ENCODE measurements around the gene TRMT13. TPM values are rescaled to one million over a fixed set of nuclear protein-coding genes. Genes with fewer than 3 reads are reported as not detected.

TRMT13 gene
- total RNA-seq: 9.4 and 20.2 TPM in 2 replicates

GRCh38 chr1:100132566-100133477 lies at the start of gene TRMT13, which contains the start of gene SASS6:
Gene TRMT13 (plus strand): TSS chr1:100133163. CDS start chr1:100133169, 6 bp downstream.
Gene SASS6 (minus strand): TSS chr1:100132930. CDS start chr1:100132814, 116 bp downstream.
- DNase-seq (ENCODE audit: low read depth): peak; percentile 97

- no peak for DNase-seq (ENCODE audit: low read depth)
Observed at GRCh38 chr1:100087396-100087795, 45.6 kb upstream of the TRMT13 start.

GRCh38 chr1:100089082-100089481 lies 43.9 kb upstream of the TRMT13 start:
- DNase-seq (ENCODE audit: low read depth): no peak

DNA sequence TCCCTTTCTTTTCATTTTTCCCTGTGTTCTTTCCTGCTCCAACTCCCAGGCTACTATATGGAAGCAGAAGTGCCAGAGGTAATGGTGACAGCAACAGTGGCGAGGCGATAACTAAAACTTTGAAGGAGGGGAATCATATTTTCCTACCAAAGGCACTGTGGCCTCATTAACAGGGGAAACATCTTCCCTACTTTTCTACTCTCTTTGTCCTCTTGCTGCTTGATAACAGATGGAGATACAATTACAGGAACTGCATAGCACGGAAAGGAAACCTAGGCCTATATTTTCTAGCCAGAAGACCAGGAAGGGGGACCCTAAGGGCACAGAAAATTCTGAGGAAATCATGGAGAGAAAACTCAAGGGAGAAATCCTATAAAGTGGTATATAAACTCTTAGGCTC lies 42.5 kb upstream of the TRMT13 start:
- no peak for DNase-seq (ENCODE audit: low read depth)

GRCh38 chr1:100100202-100100601 lies 32.8 kb upstream of the TRMT13 start:
- no peak for DNase-seq (ENCODE audit: low read depth)

GRCh38 chr1:100101564-100101963 lies 31.4 kb upstream of the TRMT13 start:
- DNase-seq (ENCODE audit: low read depth): no peak

DNA sequence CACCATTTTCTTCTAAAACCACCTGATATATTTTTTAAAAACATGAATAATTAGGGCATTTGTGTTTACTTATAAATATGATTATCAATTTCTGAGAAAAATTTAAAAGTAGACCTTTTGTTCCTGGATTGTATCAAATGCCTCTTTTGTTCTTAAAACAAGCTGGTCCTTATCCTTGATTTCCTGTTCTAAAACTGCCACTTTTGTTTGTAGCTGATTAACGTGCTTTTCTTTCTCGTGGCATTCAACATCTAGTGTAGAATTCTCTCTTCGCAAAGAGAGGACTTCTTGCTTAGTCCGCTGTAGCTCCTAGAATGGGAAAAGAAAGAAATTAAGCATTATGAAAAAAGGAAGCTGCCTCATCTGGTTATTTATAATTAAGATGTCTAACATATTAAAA lies 25.3 kb upstream of the TRMT13 start:
- DNase-seq (ENCODE audit: low read depth): no peak

- DNase-seq (ENCODE audit: low read depth): no peak
Observed at GRCh38 chr1:100109554-100110066, 23.4 kb upstream of the TRMT13 start.

DNA sequence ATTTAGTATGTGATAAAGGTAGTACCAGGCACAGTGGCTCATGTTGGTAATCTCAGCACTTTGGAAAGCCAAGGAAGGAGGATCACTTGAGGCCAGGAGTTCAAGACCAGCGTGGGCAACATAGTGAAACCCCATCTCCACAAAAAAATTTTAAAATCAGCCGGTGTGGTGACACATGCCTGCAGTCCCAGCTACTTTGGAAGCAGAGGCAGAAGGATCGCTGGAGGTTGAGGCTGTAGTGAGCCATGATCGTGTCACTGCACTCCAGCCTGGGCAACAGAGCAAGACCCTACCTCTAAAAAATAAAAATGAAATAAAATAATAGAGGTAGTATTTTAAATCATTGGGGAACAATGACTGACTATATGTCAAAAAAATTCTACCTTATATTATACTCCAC lies 17.4 kb upstream of the TRMT13 start:
- DNase-seq (ENCODE audit: low read depth): no peak

GRCh38 chr1:100122177-100122576 lies 10.8 kb upstream of the TRMT13 start:
- DNase-seq (ENCODE audit: low read depth): no peak

DNA sequence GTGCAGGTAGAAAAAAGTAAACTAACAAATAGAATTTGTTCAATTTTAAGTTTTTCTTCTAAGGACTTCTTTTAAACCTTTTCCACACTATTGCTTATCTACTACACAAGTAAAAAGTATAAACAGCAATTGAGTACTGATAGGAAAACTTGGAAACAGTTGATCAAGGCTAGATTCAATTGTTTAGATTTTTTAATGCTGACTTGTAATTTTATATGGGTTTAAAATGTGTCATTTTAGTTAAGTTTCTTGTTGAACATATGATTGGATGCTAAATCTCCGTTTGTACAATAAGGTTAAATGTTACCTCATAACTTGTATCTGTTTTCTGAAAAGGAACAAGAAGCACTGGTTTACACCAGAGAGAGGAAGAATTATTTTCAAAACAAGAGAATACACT lies 5.7 kb upstream of the TRMT13 start:
- DNase-seq (ENCODE audit: low read depth): no peak

DNA sequence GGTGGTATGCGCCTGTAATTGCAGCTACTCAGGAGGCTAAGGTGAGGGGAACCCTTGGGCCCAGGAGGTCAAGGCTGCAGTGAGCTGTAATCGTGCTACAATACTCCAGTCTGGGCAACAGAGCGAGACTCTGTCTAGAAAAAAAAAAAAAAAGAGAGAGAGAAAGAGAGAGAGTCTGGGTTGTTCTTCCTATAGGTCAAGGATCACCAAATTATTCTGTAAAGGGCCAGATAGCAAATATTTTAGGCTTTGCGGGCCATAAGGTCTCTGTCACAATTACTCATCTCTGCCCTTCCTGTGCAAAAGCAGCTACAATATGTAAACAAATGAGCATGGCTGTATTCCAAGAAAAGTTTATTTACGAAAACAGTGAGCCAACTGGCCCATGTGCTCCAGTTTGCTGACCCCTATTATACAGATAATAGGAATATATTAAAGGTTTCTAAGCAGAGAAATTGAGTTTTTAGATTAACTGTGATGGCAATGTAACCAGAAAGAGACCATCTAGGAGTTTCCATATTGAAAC lies 2.3 kb upstream of the TRMT13 start:
- no peak for DNase-seq (ENCODE audit: low read depth)

- no peak for DNase-seq (ENCODE audit: low read depth)
Observed at GRCh38 chr1:100131623-100132022, 1.3 kb upstream of the TRMT13 start.

- DNase-seq (ENCODE audit: low read depth): no peak
Observed at GRCh38 chr1:100134872-100135271, 1.9 kb downstream of the TRMT13 start.

DNA sequence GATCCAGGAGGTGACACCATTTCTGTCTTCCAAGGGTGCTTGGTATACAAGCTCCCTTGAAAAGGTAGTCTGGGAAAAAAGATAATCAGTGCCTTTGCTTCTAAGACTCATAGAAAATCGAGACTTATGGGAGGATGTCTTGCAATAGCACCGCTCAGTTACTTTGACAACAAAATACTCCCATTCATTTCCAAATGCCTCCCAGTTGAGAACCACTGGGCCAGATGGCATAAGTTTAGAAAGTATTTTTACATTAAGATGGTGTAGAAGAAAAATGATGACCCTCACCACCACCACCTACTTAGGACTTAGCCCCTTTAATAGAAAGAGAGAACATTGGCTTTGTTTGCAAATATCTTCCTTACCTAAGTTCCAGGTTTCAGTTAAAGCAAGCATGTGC lies 4.6 kb downstream of the TRMT13 start:
- DNase-seq (ENCODE audit: low read depth): no peak

- DNase-seq (ENCODE audit: low read depth): no peak
Observed at GRCh38 chr1:100141192-100141591, 8.2 kb downstream of the TRMT13 start.

GRCh38 chr1:100142343-100142742 lies 9.4 kb downstream of the TRMT13 start:
- no peak for DNase-seq (ENCODE audit: low read depth)

DNA sequence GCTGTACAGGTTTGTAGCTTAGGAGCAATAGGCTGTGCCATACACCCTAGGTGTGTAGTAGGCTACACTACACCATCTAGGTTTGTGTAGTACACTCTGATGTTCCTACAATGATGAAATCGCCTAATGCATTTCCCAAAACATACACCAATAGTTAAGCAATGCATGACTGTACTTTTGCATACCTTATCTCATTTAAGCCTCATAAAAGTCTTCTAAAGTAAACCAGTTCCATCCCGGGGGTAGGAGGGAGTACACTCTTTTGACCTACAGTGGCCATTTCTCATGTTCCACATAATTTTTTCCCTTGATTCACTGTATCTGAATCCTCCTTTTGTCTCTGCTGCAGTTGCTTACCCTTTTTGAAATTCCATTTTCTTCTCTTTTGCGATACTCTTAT lies 12.2 kb downstream of the TRMT13 start:
- DNase-seq (ENCODE audit: low read depth): no peak

- no peak for DNase-seq (ENCODE audit: low read depth)
Observed at GRCh38 chr1:100146958-100147357, 14.0 kb downstream of the TRMT13 start.

GRCh38 chr1:100147875-100148274 lies 14.9 kb downstream of the TRMT13 start:
- DNase-seq (ENCODE audit: low read depth): no peak

GRCh38 chr1:100151679-100152078 lies 18.7 kb downstream of the TRMT13 start:
- DNase-seq (ENCODE audit: low read depth): no peak

- no peak for DNase-seq (ENCODE audit: low read depth)
Observed at GRCh38 chr1:100152271-100152670, 19.3 kb downstream of the TRMT13 start.

- DNase-seq (ENCODE audit: low read depth): no peak
Observed at GRCh38 chr1:100162881-100163280, 29.9 kb downstream of the TRMT13 start.
